Activated CD4-positive, alpha-beta T cell treated with anti-CD3 and anti-CD28 coated beads, Interleukin-2, amount 50 U/mL, for 1 hour (primary cell): ENCODE measurements around the gene PALM.
"Not testable (repeated sequence)": the region's sequence is repeated elsewhere in the genome, so short reads cannot be mapped to it uniquely, and the experiment has no call there.

Source experiments
- DNase-seq: peaks from one replicate; pipeline ENCODE4 v3.0.0-alpha.2; 2020

Gene PALM

DNA sequence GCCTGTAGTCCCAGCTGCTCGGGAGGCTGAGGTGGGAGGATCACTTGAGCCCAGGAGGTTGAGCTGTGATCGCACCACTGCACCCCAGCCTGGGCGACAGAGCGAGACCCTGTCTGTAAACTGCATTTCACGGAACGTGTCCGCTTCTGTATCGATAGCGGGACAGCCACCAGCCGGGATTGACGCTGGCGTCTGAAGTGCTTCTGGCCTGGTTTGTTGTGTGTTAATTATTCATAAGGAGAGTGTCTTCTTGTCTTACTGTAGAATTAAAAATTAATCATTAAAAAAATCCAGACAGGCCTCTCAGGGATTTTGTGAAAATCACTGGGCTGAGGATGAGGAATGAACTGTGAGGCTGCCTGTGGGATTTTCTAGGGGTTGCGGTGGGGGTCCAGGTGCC lies 26.0 kb downstream of the PALM start:
- no peak for DNase-seq

DNA sequence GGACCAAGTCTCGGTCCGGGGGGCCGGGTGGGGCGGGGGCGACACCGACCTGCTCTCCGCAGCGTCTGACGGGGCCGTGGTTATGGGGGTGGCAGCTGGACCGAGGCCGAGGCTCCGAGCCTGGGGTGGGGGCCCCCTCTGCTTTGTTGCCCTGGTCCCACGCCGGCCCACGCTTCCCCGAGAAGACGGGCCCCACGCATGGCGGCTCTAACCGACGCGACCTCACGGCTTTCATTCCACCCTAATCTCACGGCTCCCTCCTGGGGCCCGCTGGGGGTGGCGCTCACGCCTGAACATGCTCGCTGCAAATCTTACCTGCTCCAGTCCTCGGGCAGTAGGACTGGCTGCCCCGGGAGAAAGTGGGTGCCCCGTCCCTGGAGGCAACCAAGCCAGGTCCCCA lies 27.4 kb downstream of the PALM start:
- no peak for DNase-seq

DNA sequence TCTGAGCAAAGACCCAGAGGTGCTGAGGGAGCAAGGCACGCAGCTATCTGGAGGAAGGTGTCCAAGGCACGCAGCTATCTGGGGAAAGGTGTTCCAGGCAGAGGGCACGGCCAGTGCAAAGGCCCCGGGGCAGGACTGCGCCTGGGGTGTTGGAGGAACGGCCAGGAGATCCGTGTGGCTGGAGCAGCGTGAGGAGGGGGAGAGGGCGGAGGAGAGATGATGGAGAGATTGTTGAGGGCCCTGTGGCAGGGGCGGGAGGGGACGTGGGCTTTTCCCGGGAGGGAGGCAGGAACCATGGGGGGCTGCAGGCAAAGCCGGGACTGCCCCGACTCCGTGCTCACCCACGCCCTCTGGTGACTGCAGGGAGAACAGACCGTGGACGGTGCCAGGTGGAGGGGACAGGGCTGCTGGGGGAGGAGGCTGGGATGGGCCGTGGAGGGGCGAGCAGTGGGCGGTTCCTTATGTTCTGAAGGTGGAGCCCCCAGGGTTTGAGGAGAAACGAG lies 28.9 kb downstream of the PALM start:
- DNase-seq: peak; percentile 59

DNA sequence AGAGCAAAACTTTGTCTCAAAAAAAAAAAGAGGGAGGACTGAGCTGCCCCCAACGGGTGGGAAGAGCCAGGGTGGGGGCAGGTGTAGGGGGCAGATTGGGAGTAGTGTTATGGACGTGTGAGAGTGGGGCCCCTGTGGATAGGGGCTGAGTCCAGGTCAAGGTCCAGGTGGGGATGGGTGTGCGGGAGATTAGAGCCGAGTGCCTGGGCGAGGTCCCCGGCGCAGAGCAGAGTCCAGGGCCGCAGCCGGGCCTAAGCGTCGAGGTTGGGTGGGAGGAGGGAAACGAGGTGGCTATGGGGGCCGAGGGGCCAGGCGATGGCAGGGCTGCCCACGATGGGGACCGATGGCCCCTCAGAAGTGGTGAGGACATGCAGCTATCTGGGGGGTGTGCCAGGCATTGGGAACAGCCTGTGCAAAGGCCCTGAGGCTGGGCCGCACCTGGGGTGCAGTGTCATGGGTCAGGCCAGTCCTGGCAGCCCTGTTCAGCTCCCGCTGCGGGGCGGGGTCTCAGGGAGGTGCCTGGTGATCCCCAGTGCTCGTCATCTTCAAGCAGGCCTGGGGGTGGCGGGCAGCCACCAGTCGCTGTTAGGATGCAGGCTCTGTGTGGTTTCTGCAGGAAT lies 29.9 kb downstream of the PALM start:
- DNase-seq: no peak

DNA sequence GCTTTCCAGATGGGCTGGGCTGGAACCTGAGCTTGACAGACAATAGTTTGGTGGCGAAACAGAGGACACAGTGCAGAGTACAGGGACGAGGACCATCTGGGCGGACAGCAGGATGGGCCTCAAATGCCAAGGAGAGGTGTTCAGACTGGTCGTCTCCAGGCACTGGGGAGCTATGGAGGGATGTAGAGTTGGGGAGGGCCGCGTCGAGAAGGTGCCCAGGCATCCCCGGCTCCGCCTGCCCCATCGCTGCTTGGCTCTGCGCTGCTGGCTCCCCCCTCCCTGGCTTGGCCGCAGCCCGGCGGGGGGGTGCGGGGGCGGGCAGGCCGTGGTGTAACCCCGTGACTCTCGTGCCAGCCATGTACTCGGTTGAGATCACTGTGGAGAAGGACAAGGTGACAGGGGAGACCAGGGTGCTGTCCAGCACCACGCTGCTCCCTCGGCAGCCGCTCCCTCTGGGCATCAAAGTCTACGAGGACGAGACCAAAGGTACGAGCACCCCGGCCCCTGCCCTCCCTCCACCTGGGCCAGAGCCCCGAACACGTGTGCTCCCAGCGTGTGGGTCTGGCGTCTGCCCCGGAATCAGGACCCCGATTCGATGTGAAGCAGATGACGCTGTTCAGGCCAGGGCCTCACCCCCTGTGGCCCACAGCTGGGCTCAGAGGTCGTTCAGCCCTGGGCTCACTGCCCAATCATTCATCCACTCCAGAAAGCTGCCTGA lies 31.4 kb downstream of the PALM start:
- no peak for DNase-seq

DNA sequence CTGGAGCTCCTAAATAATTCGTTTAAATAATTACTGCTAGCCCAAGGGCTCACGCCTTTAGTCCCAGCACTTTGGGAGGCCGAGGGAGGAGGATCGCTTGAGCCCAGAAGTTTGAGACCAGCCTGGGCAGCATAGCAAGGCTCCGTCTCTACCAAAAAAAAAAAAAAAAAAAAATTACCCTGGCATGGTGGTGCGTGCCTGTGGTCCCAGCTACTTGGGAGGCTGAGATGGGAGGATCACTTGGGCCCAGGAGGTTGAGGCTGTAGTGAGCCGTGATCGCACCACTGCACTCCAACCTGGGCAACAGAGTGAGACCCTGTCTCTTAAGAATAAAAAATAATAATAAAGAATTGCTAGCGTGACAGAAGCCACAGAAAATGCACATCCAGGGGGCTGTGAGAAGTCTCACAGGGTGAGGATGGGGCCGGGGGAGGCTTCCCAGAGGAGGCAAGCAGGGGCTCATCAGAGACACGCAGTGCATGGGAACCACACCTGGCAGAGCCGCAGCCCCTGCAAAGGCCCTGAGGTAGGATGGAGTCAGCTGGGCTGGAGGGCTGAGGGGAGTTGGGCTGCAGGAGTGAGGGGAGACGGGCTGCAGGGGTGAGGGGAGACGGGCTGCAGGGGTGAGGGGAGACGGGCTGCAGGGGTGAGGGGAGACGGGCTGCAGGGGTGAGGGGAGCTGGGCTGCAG lies 32.2 kb downstream of the PALM start:
- not testable (repeated sequence) for DNase-seq

DNA sequence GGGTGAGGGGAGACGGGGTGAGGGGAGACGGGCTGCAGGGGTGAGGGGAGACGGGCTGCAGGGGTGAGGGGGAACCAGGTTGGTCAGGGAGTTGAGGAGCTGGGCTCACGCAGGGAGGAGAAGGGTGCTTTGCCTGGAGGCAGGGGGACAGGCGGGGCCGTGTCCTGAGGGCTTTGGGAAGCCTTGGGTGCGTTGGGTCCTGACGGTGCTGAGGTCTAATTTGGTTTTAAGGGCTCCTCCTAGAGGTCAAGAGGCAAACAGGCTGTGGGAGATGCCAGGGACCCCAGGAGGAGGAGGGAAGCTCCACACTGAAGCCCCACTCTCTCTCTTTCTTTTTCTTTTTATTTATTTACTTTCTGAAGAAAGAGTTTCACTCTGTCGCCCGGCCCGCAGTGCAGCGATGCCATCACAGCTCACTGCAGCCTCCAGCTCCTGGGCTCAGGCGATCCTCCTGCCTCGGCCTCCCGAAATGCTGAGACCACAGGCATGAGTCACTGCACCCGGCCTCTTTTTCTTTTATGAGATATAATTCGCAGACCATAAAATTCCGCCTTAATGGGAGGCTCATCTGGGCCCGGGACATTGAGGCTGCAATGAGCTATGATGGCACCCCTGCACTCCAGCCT lies 32.9 kb downstream of the PALM start:
- no peak for DNase-seq

DNA sequence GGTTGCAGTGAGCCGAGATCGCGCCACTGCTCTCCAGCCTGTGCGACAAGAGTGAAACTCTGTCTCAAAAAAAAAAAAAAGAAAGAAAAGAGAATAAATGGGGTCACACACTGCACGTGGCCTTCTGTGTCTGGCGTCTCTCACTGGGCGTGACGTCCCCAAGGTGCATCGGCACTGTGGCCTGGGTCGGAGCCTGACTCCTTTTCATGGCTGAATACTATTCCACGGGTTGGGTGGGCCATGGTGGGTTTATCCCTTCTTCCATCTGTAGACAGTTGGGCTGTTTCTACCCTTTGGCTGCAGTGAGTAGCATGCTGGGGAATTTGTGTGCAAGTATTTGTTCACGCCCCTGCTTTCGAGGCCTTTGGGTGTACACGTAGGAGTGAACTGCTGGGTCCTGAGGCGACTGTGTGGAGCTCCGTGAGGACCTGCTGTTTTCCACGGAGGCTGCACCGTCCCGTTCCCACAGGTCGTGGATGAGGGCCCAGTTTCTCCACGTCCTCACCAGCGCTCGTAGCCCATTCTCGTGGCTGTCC lies 33.9 kb downstream of the PALM start:
- DNase-seq: no peak

DNA sequence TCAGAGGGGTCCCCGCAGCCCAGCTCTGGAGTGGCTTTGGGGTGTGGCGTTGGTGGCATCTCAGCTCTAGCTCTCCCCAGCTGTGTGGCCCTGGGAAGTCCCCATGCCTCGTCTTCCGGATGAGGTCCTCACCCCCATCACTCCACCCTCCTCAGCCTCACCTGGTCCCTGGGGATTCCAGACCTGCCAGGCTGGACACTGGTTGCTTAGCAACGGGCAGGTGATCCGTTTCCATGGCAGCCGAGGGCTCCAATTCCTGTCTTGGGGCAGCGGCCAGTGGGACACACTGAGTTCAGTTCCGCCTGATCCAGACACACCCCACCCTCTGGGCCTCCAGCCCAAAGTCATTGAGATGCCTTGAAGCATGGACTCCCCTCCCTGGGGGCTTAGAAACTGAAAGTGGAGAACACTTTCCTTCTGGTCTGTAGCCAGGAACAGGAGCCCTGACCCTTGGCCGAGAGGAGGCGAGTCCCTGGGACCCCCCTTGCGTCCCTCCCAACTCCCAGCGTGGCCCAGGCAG lies 34.5 kb downstream of the PALM start:
- no peak for DNase-seq

DNA sequence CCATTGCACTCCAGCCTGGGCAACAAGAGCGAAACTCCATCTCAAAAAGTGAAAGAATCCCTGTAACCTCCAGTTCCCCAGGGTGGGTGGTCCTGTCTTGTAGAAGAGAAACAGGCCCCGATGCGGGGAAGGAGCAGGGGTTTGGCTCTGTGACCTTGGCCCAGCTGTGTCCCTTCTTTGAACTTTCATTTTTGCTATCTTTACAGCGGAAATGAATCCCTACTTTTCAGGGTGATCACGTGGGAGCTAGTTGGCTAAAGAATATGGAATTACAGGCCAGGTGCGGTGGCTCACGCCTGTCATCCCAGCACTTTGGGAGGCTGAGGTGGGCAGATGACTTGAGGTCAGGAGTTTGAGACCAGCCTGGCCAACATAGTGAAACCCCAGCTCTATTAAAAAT lies 36.4 kb downstream of the PALM start:
- DNase-seq: not testable (repeated sequence)

DNA sequence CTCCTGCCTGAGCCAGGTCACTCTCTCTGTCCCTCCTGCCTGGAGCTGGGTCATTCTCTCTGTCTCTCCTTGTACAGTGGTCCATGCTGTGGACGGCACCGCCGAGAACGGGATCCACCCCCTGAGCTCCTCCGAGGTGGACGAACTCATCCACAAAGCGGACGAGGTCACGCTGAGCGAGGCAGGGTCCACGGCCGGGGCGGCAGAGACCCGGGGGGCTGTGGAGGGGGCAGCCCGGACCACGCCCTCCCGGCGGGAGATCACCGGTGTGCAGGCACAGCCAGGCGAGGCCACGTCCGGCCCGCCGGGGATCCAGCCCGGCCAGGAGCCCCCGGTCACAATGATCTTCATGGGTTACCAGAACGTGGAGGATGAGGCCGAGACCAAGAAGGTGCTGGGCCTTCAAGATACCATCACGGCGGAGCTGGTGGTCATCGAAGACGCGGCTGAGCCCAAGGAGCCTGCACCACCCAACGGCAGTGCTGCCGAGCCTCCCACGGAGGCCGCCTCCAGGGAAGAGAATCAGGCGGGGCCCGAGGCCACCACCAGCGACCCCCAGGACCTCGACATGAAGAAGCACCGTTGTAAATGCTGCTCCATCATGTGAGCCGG lies 37.6 kb downstream of the PALM start:
- no peak for DNase-seq

DNA sequence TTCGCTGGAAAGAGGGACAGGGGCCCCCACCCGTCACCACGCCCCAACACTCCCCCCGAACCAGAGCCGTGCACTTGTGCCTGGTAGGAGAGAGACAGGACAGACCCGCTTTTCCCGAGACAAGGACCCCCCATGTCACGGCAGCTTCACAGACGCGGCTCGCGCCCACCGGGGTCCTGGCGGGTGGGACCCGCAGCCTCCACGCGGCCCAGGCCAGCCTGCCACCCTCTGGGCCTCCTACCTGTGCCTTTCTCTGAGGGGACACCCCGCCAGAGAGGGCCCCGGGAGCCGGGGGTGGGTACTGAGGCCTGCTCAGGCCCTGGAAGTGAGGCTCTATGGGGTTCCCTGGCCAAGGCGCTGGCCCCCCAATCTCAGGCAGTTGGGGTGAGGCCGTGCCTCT lies 38.2 kb downstream of the PALM start:
- no peak for DNase-seq

DNA sequence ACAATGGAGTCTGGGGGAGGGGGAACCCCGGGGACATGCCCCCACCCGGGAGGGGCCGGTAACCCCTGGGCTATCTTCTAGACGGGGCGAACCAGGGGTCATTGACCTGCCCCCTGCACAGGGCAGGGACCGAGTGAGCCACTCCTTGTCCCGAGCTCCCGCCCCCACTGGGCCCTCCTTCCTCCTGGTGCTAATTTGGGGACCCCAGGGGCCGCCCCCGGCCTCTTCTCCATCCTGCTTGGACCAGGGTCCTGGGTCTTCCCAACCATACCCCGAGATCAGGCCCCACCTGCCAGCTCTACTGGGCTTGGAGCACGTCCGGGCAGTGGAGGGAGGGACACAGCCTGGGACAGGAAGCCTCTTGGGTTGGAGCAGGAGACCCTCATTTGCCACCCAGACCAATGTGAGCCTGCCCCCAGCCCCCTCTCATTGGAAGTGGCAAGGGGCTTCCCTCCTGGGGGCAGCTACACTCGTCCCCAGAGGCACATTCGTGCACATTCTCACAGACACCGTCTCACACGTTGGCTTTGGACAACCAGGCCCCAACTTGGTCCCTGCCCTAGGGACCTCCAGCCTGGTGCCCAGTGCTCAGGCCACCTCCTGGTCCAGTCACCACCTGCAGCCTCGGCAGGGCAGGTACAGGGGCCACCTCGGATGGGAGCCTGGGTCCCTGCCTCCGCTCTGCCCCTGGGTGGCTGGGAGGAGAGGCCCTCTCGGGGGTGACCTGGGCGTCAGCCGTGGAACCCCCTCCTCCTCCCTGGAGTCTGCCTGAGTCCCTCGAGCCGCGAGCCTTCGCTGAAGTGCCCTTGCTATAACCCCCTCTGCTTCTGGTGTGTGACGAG lies 38.9 kb downstream of the PALM start:
- DNase-seq: no peak

DNA sequence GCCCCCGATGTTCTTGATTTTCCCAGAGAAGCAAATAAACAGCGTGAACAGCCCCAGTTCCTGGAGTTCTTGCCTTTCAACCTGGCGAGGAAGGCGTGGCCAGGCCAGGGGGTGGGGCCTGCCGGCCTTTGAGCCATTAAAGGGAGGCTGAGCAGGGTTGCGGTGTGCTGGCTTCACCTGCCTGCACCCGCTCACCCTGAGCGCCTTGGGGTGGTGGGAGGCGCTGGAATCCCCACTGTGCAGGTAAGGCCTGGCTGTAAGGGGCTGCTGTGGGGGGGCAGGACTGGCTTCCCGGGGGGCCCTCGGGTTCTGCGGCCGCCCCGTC lies 39.5 kb downstream of the PALM start:
- no peak for DNase-seq

DNA sequence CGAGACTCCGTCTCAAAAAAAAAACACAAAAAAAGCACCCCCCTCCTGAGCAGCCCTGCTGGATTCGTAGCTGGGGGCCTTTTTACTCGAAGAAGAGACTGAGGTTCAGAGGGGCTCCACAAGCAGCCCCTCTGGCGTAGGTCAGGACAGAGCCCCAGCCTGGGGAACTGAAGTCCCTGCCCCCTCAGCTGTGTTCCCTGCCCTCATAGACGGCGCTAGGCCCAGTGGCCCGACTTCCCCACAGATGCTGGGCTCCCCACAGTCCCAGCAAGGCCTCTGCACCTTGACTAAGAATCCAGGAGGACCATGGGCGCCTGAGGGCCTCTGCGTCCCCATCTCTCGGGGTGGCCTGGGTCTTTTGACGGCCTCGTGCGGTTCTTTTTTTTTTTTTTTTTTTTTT lies 41.1 kb downstream of the PALM start:
- DNase-seq: no peak

DNA sequence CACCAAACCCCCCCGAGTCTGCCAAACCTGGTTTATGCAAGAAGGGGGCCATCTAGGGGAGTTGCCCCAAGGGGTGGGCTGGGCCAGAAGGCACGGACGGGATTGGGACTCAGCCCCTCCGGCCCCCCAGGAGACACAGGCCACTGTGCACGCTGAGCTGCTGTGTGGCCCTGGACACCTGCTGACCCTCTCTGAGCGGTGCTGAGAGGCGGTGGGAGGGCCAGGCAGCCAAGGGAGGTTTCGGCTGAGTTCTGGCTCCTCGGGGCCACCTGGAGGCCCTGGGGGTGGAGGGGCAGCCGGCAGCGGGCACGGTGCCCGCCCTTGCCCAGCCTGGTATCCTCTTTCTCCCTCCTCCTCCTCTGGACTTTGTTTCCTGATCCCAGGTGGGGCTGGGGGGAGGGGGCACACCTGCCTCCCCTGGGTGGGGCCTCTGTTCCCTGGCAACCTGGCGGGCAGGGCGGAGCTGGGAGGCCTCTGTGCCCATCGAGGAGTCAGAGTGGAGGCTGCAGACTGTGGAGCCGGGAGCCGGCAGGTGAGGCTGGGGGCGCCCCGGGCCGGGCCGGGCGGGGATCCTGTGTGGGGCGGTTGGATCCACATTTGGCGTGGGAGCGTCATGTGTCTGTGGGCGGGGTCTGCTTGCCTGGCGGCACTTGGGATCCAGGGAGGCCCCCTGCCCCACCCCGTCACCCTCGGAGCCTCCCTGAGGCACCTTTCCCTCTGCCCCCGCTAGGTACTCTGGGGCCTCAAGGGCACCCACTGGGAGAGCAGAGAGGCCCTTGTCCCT lies 42.1 kb downstream of the PALM start, which contains the start of gene MISP:
Gene MISP, plus strand, starts transcription at position 473 of the 784 bp plus-strand sequence. CDS start 5,835 bp downstream, outside the sequence.
- no peak for DNase-seq

DNA sequence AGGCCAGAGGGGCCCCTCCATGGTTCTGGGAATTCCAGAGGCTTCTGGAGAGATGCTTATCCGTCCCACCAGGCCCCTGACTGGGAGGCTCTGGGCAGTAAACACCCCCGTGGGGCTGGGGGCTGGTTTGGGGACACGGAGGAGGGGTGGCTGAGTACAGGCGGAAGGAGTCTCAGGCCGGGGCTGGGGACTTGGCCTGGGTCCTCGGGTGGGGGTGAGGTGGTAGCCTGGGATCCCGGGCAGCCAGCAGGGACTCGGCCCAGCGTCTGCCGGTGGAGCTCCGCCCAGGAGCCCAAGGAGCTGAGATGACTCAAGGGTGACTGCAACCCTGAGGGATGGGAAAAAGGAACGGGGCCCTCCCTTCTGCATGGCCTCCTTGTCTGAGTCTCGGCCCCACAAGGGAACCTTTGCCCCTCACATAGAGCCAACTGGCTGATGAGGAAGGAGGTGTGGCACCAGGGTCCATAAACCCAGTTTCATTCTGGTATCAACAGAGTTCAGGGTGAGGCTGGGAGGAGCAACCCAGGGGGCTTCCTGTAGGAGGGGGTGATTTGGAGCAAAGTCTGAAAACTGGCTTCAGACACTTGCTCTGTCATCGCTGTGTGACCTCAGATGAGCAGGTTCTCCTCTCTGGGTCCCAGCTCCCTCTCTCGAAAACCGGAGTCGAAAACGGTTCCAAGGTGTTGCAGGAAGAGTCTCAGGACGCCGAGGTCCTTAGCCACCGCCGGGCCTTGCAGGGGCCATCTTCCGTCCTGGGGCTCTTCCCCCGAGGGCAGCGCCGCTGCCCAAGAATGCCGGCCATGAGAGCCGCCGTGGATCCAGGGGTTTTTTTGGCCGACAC lies 43.0 kb downstream of the PALM start:
- no peak for DNase-seq

DNA sequence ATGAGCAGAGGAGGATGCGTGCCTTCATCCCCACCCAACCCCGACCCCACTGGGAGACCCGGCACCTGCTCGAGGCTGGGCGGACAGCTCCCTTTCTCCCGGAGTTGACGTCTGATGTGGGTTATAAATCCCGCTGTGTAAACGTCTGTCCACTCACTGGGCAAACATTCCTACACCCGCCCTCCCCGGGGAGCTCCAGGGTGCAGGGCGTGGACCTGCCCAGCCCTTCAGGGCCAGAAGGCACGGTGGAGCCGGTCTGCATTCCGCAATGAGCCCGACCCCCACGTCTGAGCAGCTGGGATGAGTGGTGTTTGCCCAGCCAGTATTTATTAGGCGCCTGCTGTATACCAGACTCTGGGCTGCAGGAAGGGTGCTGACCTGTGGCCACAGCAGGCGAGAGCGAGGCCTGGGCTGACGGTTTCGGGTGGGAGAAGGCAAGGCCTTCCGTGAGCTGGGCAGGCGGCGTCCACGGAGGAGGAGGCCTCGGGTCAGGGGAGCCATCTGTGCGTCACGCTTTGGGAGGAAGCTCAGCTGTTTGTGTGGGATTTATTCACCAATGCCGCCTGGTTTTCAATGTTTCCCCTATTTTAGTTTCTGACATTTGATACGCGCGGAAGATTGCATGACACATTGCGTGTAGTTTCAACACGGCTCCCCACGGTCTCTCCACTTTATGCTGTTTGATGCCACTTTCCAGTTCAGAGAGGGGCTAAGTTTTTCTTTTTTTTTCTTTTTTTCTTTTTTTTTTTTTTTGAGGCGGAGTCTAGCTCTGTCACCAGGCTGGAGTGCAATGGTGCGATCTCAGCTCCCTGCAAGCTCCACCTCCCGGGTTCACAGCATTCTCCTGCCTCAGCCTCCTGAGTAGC lies 44.1 kb downstream of the PALM start:
- no peak for DNase-seq

DNA sequence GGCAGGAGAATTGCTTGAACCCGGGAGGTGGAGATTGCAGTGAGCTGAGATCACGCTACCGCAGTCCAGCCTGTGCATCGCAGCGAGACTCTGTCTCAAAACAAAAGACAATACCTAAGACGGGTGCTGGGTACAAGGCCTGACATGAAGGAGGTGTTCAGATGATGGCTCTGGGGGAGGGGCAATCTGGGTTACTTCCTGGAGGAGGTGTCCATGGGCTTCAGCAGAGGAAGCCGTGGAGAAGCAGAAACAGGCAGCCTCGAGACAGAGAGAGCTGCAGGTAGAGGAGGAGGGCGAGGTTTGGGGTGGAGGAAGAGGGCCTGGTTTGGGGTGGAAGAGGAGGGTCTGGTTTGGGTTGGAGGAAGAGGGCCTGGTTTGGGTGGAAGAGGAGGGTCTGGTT lies 45.8 kb downstream of the PALM start:
- no peak for DNase-seq
